Naive thymus-derived CD4-positive, alpha-beta T cell (primary cell): ENCODE results near the gene GNAI3. TPM values are rescaled to one million over a fixed set of nuclear protein-coding genes. Genes with fewer than 3 reads are reported as not detected.

Experiments used
- ATAC-seq: fragments of 150-1000 bp; cut with Tn5 transposase; 2 replicates; pipeline ENCODE4 v1.10.0; 2021; ENCODE audit warnings: mild to moderate bottlenecking, moderate library complexity
- CTCF ChIA-PET: fragments of 350-600 bp; sonication (Branson Sonifier 250); formaldehyde crosslinking; loops from one replicate; lab custom pipeline; 2021; ENCODE audit warnings: antibody characterized with exemption; lab: Charles Lee
- POLR2A ChIA-PET: fragments of 350-600 bp; sonication (Branson Sonifier 250); formaldehyde crosslinking; loops from one replicate; lab custom pipeline; 2021; ENCODE audit warnings: antibody characterized with exemption, inconsistent platforms; lab: Charles Lee
- DNase-seq, 9 donors: peaks; one replicate each; pipeline versions ENCODE4 v3.0.0 to v3.0.0-alpha.2; 2020 to 2022; ENCODE audit warnings: mixed read lengths in 1 of 9
- H3K27ac ChIP-seq: one replicate; pipeline ENCODE4 v1.7.0; 2013; ENCODE audit warnings: mild to moderate bottlenecking, low read depth, low read length, moderate library complexity
- H3K27me3 ChIP-seq, 2 donors: one replicate each; pipeline ENCODE4 v1.7.0; 2013; ENCODE audit warnings: low read length in 2 of 2, mild to moderate bottlenecking in 2 of 2, moderate library complexity in 2 of 2; ENCODE audit not compliant: control insufficient read depth in 2 of 2, insufficient read depth in 2 of 2
- H3K36me3 ChIP-seq, 3 experiments: 1 replicate in 2 of 3; 2 replicates in 1 of 3; pipeline ENCODE4 v1.7.0; 2013; ENCODE audit warnings: low read length in 3 of 3, mild to moderate bottlenecking in 3 of 3, moderate library complexity in 1 of 3; ENCODE audit not compliant: insufficient read depth in 3 of 3, control insufficient read depth in 2 of 3
- H3K4me1 ChIP-seq, 2 donors: one replicate each; pipeline ENCODE4 v1.7.0; 2013; ENCODE audit warnings: low read length in 2 of 2, mild to moderate bottlenecking in 2 of 2, moderate library complexity in 1 of 2; ENCODE audit not compliant: control insufficient read depth in 2 of 2, insufficient read depth in 2 of 2
- H3K4me3 ChIP-seq: 2 replicates; pipeline ENCODE4 v1.7.0; 2013; ENCODE audit warnings: mild to moderate bottlenecking, low read length
- H3K9me3 ChIP-seq, 3 experiments: 1 replicate in 2 of 3; 2 replicates in 1 of 3; pipeline ENCODE4 v1.7.0; 2013; ENCODE audit warnings: low read length in 3 of 3; ENCODE audit not compliant: control insufficient read depth in 2 of 3
- H3K27ac Mint-ChIP-seq, 9 donors: one replicate each; pipeline ENCODE4 v1.8.0; 2020 to 2022; ENCODE audit warnings: mixed read lengths in 9 of 9, mild to moderate bottlenecking in 8 of 9, moderate library complexity in 5 of 9, inconsistent platforms in 2 of 9
- H3K27me3 Mint-ChIP-seq, 5 donors: one replicate each; pipeline ENCODE4 v1.8.0; 2021 to 2022; ENCODE audit warnings: mixed read lengths in 5 of 5, mild to moderate bottlenecking in 1 of 5
- H3K36me3 Mint-ChIP-seq, 5 donors: one replicate each; pipeline ENCODE4 v1.8.0; 2020 to 2022; ENCODE audit warnings: mixed read lengths in 5 of 5, mild to moderate bottlenecking in 3 of 5, inconsistent platforms in 1 of 5
- H3K4me1 Mint-ChIP-seq, 7 donors: one replicate each; pipeline ENCODE4 v1.8.0; 2020 to 2022; ENCODE audit warnings: mixed read lengths in 7 of 7, mild to moderate bottlenecking in 3 of 7, inconsistent platforms in 1 of 7
- H3K4me3 Mint-ChIP-seq, 10 donors: one replicate each; pipeline ENCODE4 v1.8.0; 2020 to 2022; ENCODE audit warnings: mild to moderate bottlenecking in 10 of 10, mixed read lengths in 10 of 10, moderate library complexity in 6 of 10, inconsistent platforms in 2 of 10
- H3K9me3 Mint-ChIP-seq, 11 donors: one replicate each; pipeline ENCODE4 v1.8.0; 2020 to 2022; ENCODE audit warnings: mixed read lengths in 11 of 11, mild to moderate bottlenecking in 4 of 11, inconsistent platforms in 1 of 11, moderate library complexity in 1 of 11
- intact Hi-C, 2 donors: fragments of 100-400 bp; cut with micrococcal nuclease; formaldehyde crosslinking; loops; one replicate each; pipeline ENCODE4 v1.15.1; 2023
- polyA plus RNA-seq, 2 donors: library from polyadenylated mRNA; unstranded; fragments of 300-500 nt; fragmentation: Illumina TruSeq; gene quantifications; one replicate each; pipeline ENCODE4 v1.2.3, GENCODE V29; 2021
- total RNA-seq, 6 experiments: library from RNA in 5 of 6; stranded (reverse) in 5 of 6; gene quantifications; 1 replicate in 5 of 6; 2 replicates in 1 of 6; pipeline ENCODE4 v1.2.3 and lab custom pipeline; 2021 to 2026

Gene GNAI3
- total and polyA plus RNA-seq, 7 experiments from 2014 or later: 4.9 to 9.3 (median 7.2) TPM

- Histone ChIP-seq H3K27me3 (no peaks in the 10 kb centered on the region), H3K4me1 (peaks cover 14 to 42% of the 10 kb centered on the region in 2 donors), H3K27ac (peak within 1 kb of the TSS; percentile 90), H3K4me3 (peak within 1 kb of the TSS; percentile 78), H3K9me3 (no peaks in the 10 kb centered on the region), H3K36me3 (no peaks in the 10 kb centered on the region)
- DNase-seq (peak; percentile 41 to 85 (median 67)), ATAC-seq (peak; percentile 58)
- POLR2A ChIA-PET: interaction anchor here (0.6 to 3.4 kb wide), 7 partner anchors 10 to 530 kb away, joined by 3 to 52 read pairs (median 4); partner anchors contain the start of genes ATXN7L2 and GNAI3
- CTCF ChIA-PET: interaction anchor here (0.6 to 1.6 kb wide), 7 partner anchors 11 to 364 kb away, joined by 3 to 9 read pairs (median 3); partner anchors contain the start of genes AHCYL1, CYB561D1 and GNAI3
- Mint-ChIP-seq H3K36me3 (peaks cover 0 to 4% (median 0%) of the 10 kb centered on the region in 5 donors), H3K9me3 (no peaks in the 10 kb centered on the region), H3K27me3 (no peaks in the 10 kb centered on the region), H3K4me1 (peaks cover 46 to 74% (median 67%) of the 10 kb centered on the region in 7 donors), H3K27ac (peak within 1 kb of the TSS; percentile 92 to 98 (median 96)), H3K4me3 (peak within 1 kb of the TSS; percentile 90 to 98 (median 94))
- intact Hi-C loops: loop anchor here (1.0 to 5.0 kb wide), 10 partner anchors 48 to 407 kb away; partner anchors contain the start of genes PSMA5 (in 2 of the 2), AHCYL1 (in 1 of the 2), ATXN7L2 (in 1 of the 2) and CSF1 (in 1 of the 2)
These were observed 71.4 kb downstream of the GNAI3 start, which contains the start of the genes AMPD2 and GNAT2 for GRCh38 chr1:109619576-109620400. Gene AMPD2, plus strand, starts transcription at chr1:109619837. Its CDS starts 1,339 bp downstream, at chr1:109621176. Gene GNAT2, minus strand, starts transcription at chr1:109619616. Its CDS starts 6,746 bp downstream, at chr1:109612870.

GRCh38 chr1:109620401-109620791, 72.0 kb downstream of the GNAI3 start:
- Mint-ChIP-seq H3K36me3 (peaks cover 0 to 4% (median 0%) of the 10 kb centered on the region in 5 donors), H3K27me3 (no peaks in the 10 kb centered on the region), H3K9me3 (no peaks in the 10 kb centered on the region), H3K4me3 (peak overlapping the region; percentile 90 to 98 (median 94)), H3K27ac (peak overlapping the region; percentile 92 to 98 (median 96)), H3K4me1 (peaks cover 49 to 76% (median 70%) of the 10 kb centered on the region in 7 donors)
- Histone ChIP-seq H3K27me3 (no peaks in the 10 kb centered on the region), H3K4me1 (peaks cover 14 to 43% of the 10 kb centered on the region in 2 donors), H3K4me3 (peak overlapping the region; percentile 78), H3K36me3 (peaks cover 0 to 5% (median 0%) of the 10 kb centered on the region in 3 experiments), H3K9me3 (no peaks in the 10 kb centered on the region), H3K27ac (peak overlapping the region; percentile 90)
- intact Hi-C loops: loop anchor here (1.0 to 5.0 kb wide), 9 partner anchors 72 to 408 kb away; partner anchors contain the start of genes AHCYL1 (in 1 of the 2), ATXN7L2 (in 1 of the 2), CSF1 (in 1 of the 2) and CYB561D1 (in 1 of the 2)
- DNase-seq (no peak), ATAC-seq (no peak)
- ChIA-PET POLR2A (interaction anchor here (0.6 to 3.4 kb wide), 6 partner anchors 10 to 530 kb away, joined by 4 to 52 read pairs (median 4); partner anchors contain the start of genes ATXN7L2 and GNAI3), CTCF (interaction anchor here (0.6 to 1.6 kb wide), 5 partner anchors 10 to 130 kb away, joined by 3 to 9 read pairs (median 3); partner anchors contain the start of gene CYB561D1)

- Mint-ChIP-seq H3K4me1 (peaks cover 52 to 79% (median 68%) of the 10 kb centered on the region in 7 donors), H3K4me3 (peak overlapping the region; percentile 90 to 98 (median 94)), H3K27me3 (no peaks in the 10 kb centered on the region), H3K36me3 (peaks cover 0 to 4% (median 0%) of the 10 kb centered on the region in 5 donors), H3K27ac (peak overlapping the region; percentile 92 to 98 (median 96)), H3K9me3 (no peaks in the 10 kb centered on the region)
- Histone ChIP-seq H3K4me1 (peaks cover 14 to 43% of the 10 kb centered on the region in 2 donors), H3K36me3 (peaks cover 0 to 9% (median 0%) of the 10 kb centered on the region in 3 experiments), H3K9me3 (no peaks in the 10 kb centered on the region), H3K27ac (peak overlapping the region; percentile 90), H3K27me3 (no peaks in the 10 kb centered on the region), H3K4me3 (peak overlapping the region; percentile 78)
- DNase-seq: peak; percentile 92 to 98 (median 95)
- ChIA-PET CTCF (interaction anchor here (0.9 to 1.6 kb wide), 4 partner anchors 10 to 130 kb away, joined by 3 to 9 read pairs (median 4); partner anchors contain the start of gene CYB561D1), POLR2A (interaction anchor here (1.1 to 3.4 kb wide), 5 partner anchors 10 to 137 kb away, joined by 4 to 52 read pairs (median 4); partner anchors contain the start of genes ATXN7L2 and GNAI3)
- peak; percentile 90 for ATAC-seq
- intact Hi-C loops: loop anchor here (1.0 to 5.0 kb wide), 9 partner anchors 73 to 408 kb away; partner anchors contain the start of genes AHCYL1 (in 2 of the 2), GNAI3 (in 2 of the 2), ATXN7L2 (in 1 of the 2) and CSF1 (in 1 of the 2)
These were observed 72.4 kb downstream of the GNAI3 start for GRCh38 chr1:109620841-109621286.

GRCh38 chr1:109621379-109622136, 73.1 kb downstream of the GNAI3 start:
- no peaks in the 10 kb centered on the region for H3K9me3 ChIP-seq
- peaks cover 0 to 16% (median 0%) of the 10 kb centered on the region in 3 experiments for H3K36me3 ChIP-seq
- ChIA-PET CTCF (interaction anchor here (1.3 to 3.2 kb wide), 2 partner anchors 18 to 78 kb away, joined by 3 to 23 read pairs; no protein-coding TSS in a partner anchor), POLR2A (interaction anchor here (1.0 to 3.4 kb wide), 2 partner anchors 14 to 73 kb away, joined by 3 to 52 read pairs; partner anchors contain the start of gene GNAI3)
- peak overlapping the region; percentile 78 for H3K4me3 ChIP-seq
- no peak for ATAC-seq
- H3K9me3 Mint-ChIP-seq: no peaks in the 10 kb centered on the region
- H3K4me1 ChIP-seq: peaks cover 14 to 43% of the 10 kb centered on the region in 2 donors
- intact Hi-C loops: loop anchor here (1.0 to 5.0 kb wide), 8 partner anchors 73 to 409 kb away; partner anchors contain the start of genes AHCYL1 (in 1 of the 2), ATXN7L2 (in 1 of the 2), CSF1 (in 1 of the 2) and CYB561D1 (in 1 of the 2)
- peaks cover 47 to 74% (median 61%) of the 10 kb centered on the region in 7 donors for H3K4me1 Mint-ChIP-seq
- no peak for DNase-seq
- peak overlapping the region; percentile 90 to 98 (median 94) for H3K4me3 Mint-ChIP-seq
- H3K36me3 Mint-ChIP-seq: peaks cover 0 to 8% (median 0%) of the 10 kb centered on the region in 5 donors
- H3K27ac ChIP-seq: peak overlapping the region; percentile 90
- peak overlapping the region; percentile 92 to 98 (median 96) for H3K27ac Mint-ChIP-seq
- no peaks in the 10 kb centered on the region for H3K27me3 ChIP-seq
- no peaks in the 10 kb centered on the region for H3K27me3 Mint-ChIP-seq

- Histone ChIP-seq H3K4me1 (peaks cover 14 to 43% of the 10 kb centered on the region in 2 donors), H3K27ac (peak overlapping the region; percentile 90), H3K36me3 (peaks cover 0 to 24% (median under 1%) of the 10 kb centered on the region in 3 experiments), H3K27me3 (no peaks in the 10 kb centered on the region), H3K9me3 (no peaks in the 10 kb centered on the region), H3K4me3 (peak overlapping the region; percentile 78)
- Mint-ChIP-seq H3K9me3 (no peaks in the 10 kb centered on the region), H3K4me3 (peak overlapping the region; percentile 90 to 98 (median 94)), H3K27ac (peak overlapping the region; percentile 92 to 98 (median 96)), H3K4me1 (peaks cover 43 to 67% (median 55%) of the 10 kb centered on the region in 7 donors), H3K27me3 (no peaks in the 10 kb centered on the region), H3K36me3 (peaks cover 0 to 8% (median 0%) of the 10 kb centered on the region in 5 donors)
- intact Hi-C loops: loop anchor here in 1 of 2 donors (5.0 kb wide), 1 partner anchor 290 kb away; the partner anchor contains the start of gene CSF1
- CTCF ChIA-PET: interaction anchor here (1.3 to 3.2 kb wide), 2 partner anchors 17 to 78 kb away, joined by 3 to 23 read pairs; no protein-coding TSS in a partner anchor
- POLR2A ChIA-PET: interaction anchor here (1.0 to 3.4 kb wide), 4 partner anchors 13 to 76 kb away, joined by 3 to 52 read pairs (median 10); partner anchors contain the start of gene GNAI3
- ATAC-seq (no peak), DNase-seq (no peak)
These were observed 73.9 kb downstream of the GNAI3 start for GRCh38 chr1:109622137-109622892.
